ENCODE results near the gene LNX2.
A peak's percentile ranks its signal among the peaks of the same experiment; 100 is the strongest.

LNX2 gene

DNA sequence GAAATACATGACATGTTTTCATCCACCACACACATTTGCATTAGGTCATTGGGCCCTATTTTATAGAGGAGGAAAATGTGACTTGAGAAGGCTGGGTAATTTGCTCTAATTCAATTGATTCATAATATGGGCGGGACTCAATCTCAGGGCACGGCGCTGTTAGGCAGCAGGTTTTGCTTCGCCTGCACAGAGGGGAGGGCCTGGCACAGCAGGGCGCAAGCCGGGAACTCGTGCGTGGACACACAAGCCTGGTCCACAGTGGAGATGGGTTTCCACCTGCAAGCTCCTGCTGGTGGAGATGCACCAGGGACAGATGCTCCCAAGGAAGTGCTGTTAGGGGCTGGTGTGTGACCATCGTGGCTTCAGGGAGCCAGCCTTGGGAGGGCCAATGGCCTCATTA lies 111.5 kb downstream of the LNX2 start:
- H3K14ac ChIP-seq (ENCODE audit: low read length in 2 of 2), result no peak overlapping the region
- H3K23ac ChIP-seq (ENCODE audit: low read length in 2 of 2), result no peak overlapping the region
- peak overlapping the region; percentile 35 for H4K91ac ChIP-seq (ENCODE audit: low read length)
- H2BK120ac ChIP-seq (ENCODE audit: low read depth, low read length), result no peak overlapping the region
- no peak overlapping the region for H2BK5ac ChIP-seq (ENCODE audit: low read depth, low read length, poor library complexity, severe bottlenecking)
- no peak overlapping the region for H3K18ac ChIP-seq (ENCODE audit: low read depth in 1 of 2, low read length in 2 of 2)
- H3K79me1 ChIP-seq (replicated peaks; ENCODE audit: low read length, poor library complexity, severe bottlenecking), result no peaks in the 10 kb centered on the region
- no peak overlapping the region for H3K4me3 ChIP-seq (ENCODE audit: insufficient read depth in 1 of 2, low read depth in 1 of 2, low read length in 2 of 2)
- H2AK5ac ChIP-seq (ENCODE audit: low read length, severe bottlenecking), result no peak overlapping the region
- H3K4me1 ChIP-seq (ENCODE audit: control insufficient read depth, insufficient read depth, low read depth, low read length), result no peaks in the 10 kb centered on the region
- no peaks in the 10 kb centered on the region for H3K36me3 ChIP-seq (ENCODE audit: control insufficient read depth in 1 of 2, insufficient read depth in 2 of 2, low read depth in 1 of 2, low read length in 2 of 2)
- no peak overlapping the region for H3K4me2 ChIP-seq (ENCODE audit: low read length, poor library complexity, severe bottlenecking)
- no peak for DNase-seq
- WGBS, result 88% methylated on average over 9 of the region's 9 CpGs
- H3K4ac ChIP-seq (ENCODE audit: low read depth in 1 of 2, low read length in 2 of 2), result no peak overlapping the region
- no peak overlapping the region for H3K27ac ChIP-seq (ENCODE audit: low read length, poor library complexity, severe bottlenecking)
- H2AFZ ChIP-seq (ENCODE audit: low read depth, low read length), result no peak overlapping the region
- H4K8ac ChIP-seq (ENCODE audit: low read length), result no peak overlapping the region
- H3K9me3 ChIP-seq (ENCODE audit: control insufficient read depth, low read length), result no peaks in the 10 kb centered on the region
- peaks cover 15 to 28% of the 10 kb centered on the region in 2 experiments for H3K27me3 ChIP-seq (ENCODE audit: control insufficient read depth in 1 of 2, insufficient read depth in 1 of 2, low read length in 2 of 2)
- H3K9ac ChIP-seq (ENCODE audit: low read length), result no peak overlapping the region
- no peak overlapping the region for H2BK15ac ChIP-seq (ENCODE audit: low read depth, poor library complexity, severe bottlenecking)
- H2BK12ac ChIP-seq (ENCODE audit: low read length in 2 of 2), result no peak overlapping the region

GRCh38 chr13:27505792-27506191 lies 114.5 kb downstream of the LNX2 start:
- H3K79me1 ChIP-seq (replicated peaks; ENCODE audit: low read length, poor library complexity, severe bottlenecking), result no peaks in the 10 kb centered on the region
- no peaks in the 10 kb centered on the region for H3K9me3 ChIP-seq (ENCODE audit: control insufficient read depth, low read length)
- peaks cover 27 to 35% of the 10 kb centered on the region in 2 experiments for H3K27me3 ChIP-seq (ENCODE audit: control insufficient read depth in 1 of 2, insufficient read depth in 1 of 2, low read length in 2 of 2)
- H2BK15ac ChIP-seq (ENCODE audit: low read depth, poor library complexity, severe bottlenecking), result no peak overlapping the region
- H3K14ac ChIP-seq (ENCODE audit: low read length in 2 of 2), result no peak overlapping the region
- DNase-seq, result no peak
- H2BK12ac ChIP-seq (ENCODE audit: low read length in 2 of 2), result no peak overlapping the region
- H3K23ac ChIP-seq (ENCODE audit: low read length in 2 of 2), result no peak overlapping the region
- no peak overlapping the region for H3K27ac ChIP-seq (ENCODE audit: low read length, poor library complexity, severe bottlenecking)
- no peak overlapping the region for H4K91ac ChIP-seq (ENCODE audit: low read length)
- 100% methylated on average over 1 of the region's 3 CpGs for WGBS
- H2BK120ac ChIP-seq (ENCODE audit: low read depth, low read length), result no peak overlapping the region
- no peaks in the 10 kb centered on the region for H3K36me3 ChIP-seq (ENCODE audit: control insufficient read depth in 1 of 2, insufficient read depth in 2 of 2, low read depth in 1 of 2, low read length in 2 of 2)
- no peak overlapping the region for H4K8ac ChIP-seq (ENCODE audit: low read length)
- no peak overlapping the region for H2BK5ac ChIP-seq (ENCODE audit: low read depth, low read length, poor library complexity, severe bottlenecking)
- no peak overlapping the region for H2AK5ac ChIP-seq (ENCODE audit: low read length, severe bottlenecking)
- no peak overlapping the region for H3K4ac ChIP-seq (ENCODE audit: low read depth in 1 of 2, low read length in 2 of 2)
- no peak overlapping the region for H3K9ac ChIP-seq (ENCODE audit: low read length)
- H3K18ac ChIP-seq (ENCODE audit: low read depth in 1 of 2, low read length in 2 of 2), result no peak overlapping the region
- H3K4me3 ChIP-seq (ENCODE audit: insufficient read depth in 1 of 2, low read depth in 1 of 2, low read length in 2 of 2), result no peak overlapping the region
- no peak overlapping the region for H3K4me2 ChIP-seq (ENCODE audit: low read length, poor library complexity, severe bottlenecking)
- H2AFZ ChIP-seq (ENCODE audit: low read depth, low read length), result no peak overlapping the region
- H3K4me1 ChIP-seq (ENCODE audit: control insufficient read depth, insufficient read depth, low read depth, low read length), result no peaks in the 10 kb centered on the region

DNA sequence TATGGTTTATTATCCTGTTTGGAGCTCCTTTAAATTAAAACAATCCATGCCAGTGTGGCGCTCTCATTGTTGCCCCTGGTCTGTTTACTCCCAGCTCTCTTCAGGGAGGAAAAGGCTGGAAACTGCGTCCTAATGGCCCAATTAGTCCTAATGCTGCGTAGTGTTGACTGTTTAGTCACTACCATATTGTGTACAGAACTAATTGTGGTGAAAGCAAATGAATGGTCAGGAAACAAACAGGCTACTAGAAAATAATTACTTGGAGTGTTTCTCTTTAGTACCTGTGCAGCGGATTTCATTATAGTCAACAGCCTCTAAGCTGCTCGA lies 115.5 kb downstream of the LNX2 start:
- 87% methylated on average over 3 of the region's 5 CpGs for WGBS
- Histone ChIP-seq H2BK120ac (ENCODE audit: low read depth, low read length) (no peak overlapping the region), H2BK12ac (ENCODE audit: low read length in 2 of 2) (no peak overlapping the region), H3K36me3 (ENCODE audit: control insufficient read depth in 1 of 2, insufficient read depth in 2 of 2, low read depth in 1 of 2, low read length in 2 of 2) (no peaks in the 10 kb centered on the region), H3K27ac (ENCODE audit: low read length, poor library complexity, severe bottlenecking) (no peak overlapping the region), H3K4me2 (ENCODE audit: low read length, poor library complexity, severe bottlenecking) (no peak overlapping the region), H2BK5ac (ENCODE audit: low read depth, low read length, poor library complexity, severe bottlenecking) (no peak overlapping the region), H3K4me3 (ENCODE audit: insufficient read depth in 1 of 2, low read depth in 1 of 2, low read length in 2 of 2) (no peak overlapping the region), H3K4me1 (ENCODE audit: control insufficient read depth, insufficient read depth, low read depth, low read length) (no peaks in the 10 kb centered on the region), H3K27me3 (ENCODE audit: control insufficient read depth in 1 of 2, insufficient read depth in 1 of 2, low read length in 2 of 2) (peaks cover 23 to 35% of the 10 kb centered on the region in 2 experiments), H3K9me3 (ENCODE audit: control insufficient read depth, low read length) (no peaks in the 10 kb centered on the region), H3K14ac (ENCODE audit: low read length in 2 of 2) (no peak overlapping the region), H2BK15ac (ENCODE audit: low read depth, poor library complexity, severe bottlenecking) (no peak overlapping the region), H4K8ac (ENCODE audit: low read length) (no peak overlapping the region), H3K4ac (ENCODE audit: low read depth in 1 of 2, low read length in 2 of 2) (no peak overlapping the region), H4K91ac (ENCODE audit: low read length) (no peak overlapping the region), H2AFZ (ENCODE audit: low read depth, low read length) (no peak overlapping the region), H3K9ac (ENCODE audit: low read length) (no peak overlapping the region), H2AK5ac (ENCODE audit: low read length, severe bottlenecking) (no peak overlapping the region), H3K79me1 (replicated peaks; ENCODE audit: low read length, poor library complexity, severe bottlenecking) (no peaks in the 10 kb centered on the region), H3K23ac (ENCODE audit: low read length in 2 of 2) (no peak overlapping the region), H3K18ac (ENCODE audit: low read depth in 1 of 2, low read length in 2 of 2) (no peak overlapping the region)
- no peak for DNase-seq

DNA sequence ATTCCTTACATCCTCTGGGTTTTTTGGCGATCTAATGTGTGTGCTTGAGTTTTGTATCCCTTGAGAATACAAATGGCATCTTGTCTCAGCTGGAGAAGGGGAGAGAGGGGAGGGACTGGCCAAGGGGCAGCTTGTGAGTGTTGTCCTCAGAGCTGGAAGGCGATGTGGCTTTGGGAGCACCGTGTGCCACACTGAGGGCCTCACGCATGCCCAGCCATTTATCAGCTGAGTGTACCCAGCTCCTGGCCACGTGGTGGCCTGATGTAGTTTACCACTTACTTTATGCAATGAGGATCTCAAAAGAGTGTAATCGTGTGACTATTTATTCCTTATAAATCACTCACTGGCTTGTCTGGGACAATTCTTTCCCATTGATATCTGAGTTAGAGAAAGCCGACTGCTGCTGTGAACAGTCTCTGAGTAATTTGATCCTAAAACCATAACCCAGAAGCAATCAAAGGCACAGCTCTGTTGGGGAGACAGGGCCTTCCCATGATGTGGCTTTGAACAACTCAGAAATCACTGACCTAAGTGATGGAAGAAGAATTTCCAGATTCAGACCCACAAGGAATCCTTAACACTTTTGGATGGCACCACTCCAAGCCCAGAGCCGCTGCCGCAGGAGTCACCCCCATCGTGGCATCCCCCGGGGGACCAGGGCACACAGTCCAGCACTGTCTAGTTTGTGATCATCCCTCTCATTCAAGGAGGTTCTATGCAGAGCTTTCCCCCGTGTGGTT lies 116.0 kb downstream of the LNX2 start:
- no peak overlapping the region for H3K9ac ChIP-seq (ENCODE audit: low read length)
- peak overlapping the region in 1 of 2 experiments; percentile 11 for H3K23ac ChIP-seq (ENCODE audit: low read length in 2 of 2)
- H3K36me3 ChIP-seq (ENCODE audit: control insufficient read depth in 1 of 2, insufficient read depth in 2 of 2, low read depth in 1 of 2, low read length in 2 of 2), result no peaks in the 10 kb centered on the region
- no peak for DNase-seq
- WGBS, result 66% methylated on average over 11 of the region's 12 CpGs
- no peak overlapping the region for H4K8ac ChIP-seq (ENCODE audit: low read length)
- H3K4me3 ChIP-seq (ENCODE audit: insufficient read depth in 1 of 2, low read depth in 1 of 2, low read length in 2 of 2), result no peak overlapping the region
- H3K79me1 ChIP-seq (replicated peaks; ENCODE audit: low read length, poor library complexity, severe bottlenecking), result no peaks in the 10 kb centered on the region
- no peak overlapping the region for H2BK12ac ChIP-seq (ENCODE audit: low read length in 2 of 2)
- H3K14ac ChIP-seq (ENCODE audit: low read length in 2 of 2), result no peak overlapping the region
- H3K4me2 ChIP-seq (ENCODE audit: low read length, poor library complexity, severe bottlenecking), result no peak overlapping the region
- no peak overlapping the region for H4K91ac ChIP-seq (ENCODE audit: low read length)
- no peaks in the 10 kb centered on the region for H3K4me1 ChIP-seq (ENCODE audit: control insufficient read depth, insufficient read depth, low read depth, low read length)
- no peak overlapping the region for H2BK5ac ChIP-seq (ENCODE audit: low read depth, low read length, poor library complexity, severe bottlenecking)
- H3K4ac ChIP-seq (ENCODE audit: low read depth in 1 of 2, low read length in 2 of 2), result no peak overlapping the region
- H3K27me3 ChIP-seq (ENCODE audit: control insufficient read depth in 1 of 2, insufficient read depth in 1 of 2, low read length in 2 of 2), result peaks cover 23 to 31% of the 10 kb centered on the region in 2 experiments
- H2AK5ac ChIP-seq (ENCODE audit: low read length, severe bottlenecking), result no peak overlapping the region
- no peak overlapping the region for H3K27ac ChIP-seq (ENCODE audit: low read length, poor library complexity, severe bottlenecking)
- no peak overlapping the region for H3K18ac ChIP-seq (ENCODE audit: low read depth in 1 of 2, low read length in 2 of 2)
- H2BK15ac ChIP-seq (ENCODE audit: low read depth, poor library complexity, severe bottlenecking), result no peak overlapping the region
- H2BK120ac ChIP-seq (ENCODE audit: low read depth, low read length), result no peak overlapping the region
- no peak overlapping the region for H2AFZ ChIP-seq (ENCODE audit: low read depth, low read length)
- no peaks in the 10 kb centered on the region for H3K9me3 ChIP-seq (ENCODE audit: control insufficient read depth, low read length)

Data from mesenchymal stem cell (in vitro differentiated cells and primary cell).